PFSK-1 (cell line): Measurements from ENCODE around the gene CELF1.

ENCODE experiments used
- FOXP2 ChIP-seq: optimal IDR thresholded peaks from 2 replicates; pipeline ENCODE3; 2011; ENCODE audit warnings: borderline replicate concordance, control low read depth, inconsistent platforms; ENCODE audit not compliant: insufficient read depth; ENCODE audit errors: extremely low read length, extremely low read depth
- POLR2AphosphoS5 ChIP-seq: IDR thresholded peaks from 2 replicates; pipeline ENCODE4 v1.6.1; 2012; ENCODE audit warnings: low read depth, mild to moderate bottlenecking, control low read depth, low read length, moderate library complexity
- SIN3A ChIP-seq: IDR thresholded peaks from 2 replicates; pipeline ENCODE4 v1.6.1; 2012; ENCODE audit warnings: mild to moderate bottlenecking, low read length, moderate library complexity, borderline replicate concordance; ENCODE audit not compliant: insufficient read depth
- TAF1 ChIP-seq: IDR thresholded peaks from 2 replicates; pipeline ENCODE4 v1.6.1; 2012; ENCODE audit warnings: low read length, control low read depth, borderline replicate concordance; ENCODE audit not compliant: insufficient read depth
- TF ChIP-seq, protein P1 (sequence below), 2 experiments: IDR thresholded peaks; 2 replicates each; pipeline versions ENCODE4 v1.6.1 to v1.8.0; 2011 to 2012; ENCODE audit warnings: low read depth in 2 of 2, low read length in 2 of 2, control low read depth in 1 of 2, inconsistent platforms in 1 of 2, mild to moderate bottlenecking in 1 of 2, moderate library complexity in 1 of 2; ENCODE audit not compliant: insufficient read depth in 1 of 2

CELF1 gene

DNA sequence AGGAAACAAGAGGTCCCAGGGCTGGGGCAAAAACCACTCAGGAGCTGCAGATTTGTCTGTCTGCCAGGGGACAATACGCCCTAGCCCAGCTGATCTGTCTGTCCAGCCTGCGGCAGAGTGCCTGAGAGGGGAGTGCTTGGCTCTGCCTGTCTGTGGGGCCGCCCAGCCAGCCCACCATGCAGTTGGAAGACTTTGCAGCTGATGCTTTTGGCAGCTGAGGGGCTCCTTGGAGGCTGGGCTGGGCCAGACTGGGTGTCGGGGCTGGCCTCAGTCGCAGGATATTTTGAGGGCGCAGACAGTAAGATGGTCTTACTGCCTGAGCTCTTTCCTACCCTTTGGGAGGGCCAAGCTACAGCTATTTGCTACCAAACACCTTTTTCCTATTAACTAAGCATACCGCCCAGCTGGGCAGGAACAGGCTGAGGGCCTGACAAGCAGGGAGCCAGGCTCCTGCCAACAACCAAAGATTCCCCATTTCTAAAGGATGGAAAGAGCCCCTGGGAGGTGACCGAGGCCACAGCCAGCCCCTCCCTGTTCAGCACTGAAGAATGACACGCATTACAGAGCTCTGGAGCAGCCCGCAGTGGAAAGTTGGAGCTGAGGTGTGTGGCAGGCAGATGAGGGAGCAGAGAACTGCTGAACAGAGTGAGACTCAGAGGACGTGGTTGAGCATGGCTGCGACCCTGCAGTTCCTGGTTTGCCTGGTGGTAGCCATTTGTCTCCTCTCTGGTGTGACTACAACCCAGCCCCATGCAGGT, 33.3 kb upstream of the CELF1 start, which contains the start of gene FAM180B:
Gene FAM180B (plus strand): TSS at position 581 of the 758 bp plus-strand sequence. CDS start 91 bp downstream, at position 672.
- TF ChIP-seq POLR2AphosphoS5, result no peak
- TF ChIP-seq, protein P1, sequence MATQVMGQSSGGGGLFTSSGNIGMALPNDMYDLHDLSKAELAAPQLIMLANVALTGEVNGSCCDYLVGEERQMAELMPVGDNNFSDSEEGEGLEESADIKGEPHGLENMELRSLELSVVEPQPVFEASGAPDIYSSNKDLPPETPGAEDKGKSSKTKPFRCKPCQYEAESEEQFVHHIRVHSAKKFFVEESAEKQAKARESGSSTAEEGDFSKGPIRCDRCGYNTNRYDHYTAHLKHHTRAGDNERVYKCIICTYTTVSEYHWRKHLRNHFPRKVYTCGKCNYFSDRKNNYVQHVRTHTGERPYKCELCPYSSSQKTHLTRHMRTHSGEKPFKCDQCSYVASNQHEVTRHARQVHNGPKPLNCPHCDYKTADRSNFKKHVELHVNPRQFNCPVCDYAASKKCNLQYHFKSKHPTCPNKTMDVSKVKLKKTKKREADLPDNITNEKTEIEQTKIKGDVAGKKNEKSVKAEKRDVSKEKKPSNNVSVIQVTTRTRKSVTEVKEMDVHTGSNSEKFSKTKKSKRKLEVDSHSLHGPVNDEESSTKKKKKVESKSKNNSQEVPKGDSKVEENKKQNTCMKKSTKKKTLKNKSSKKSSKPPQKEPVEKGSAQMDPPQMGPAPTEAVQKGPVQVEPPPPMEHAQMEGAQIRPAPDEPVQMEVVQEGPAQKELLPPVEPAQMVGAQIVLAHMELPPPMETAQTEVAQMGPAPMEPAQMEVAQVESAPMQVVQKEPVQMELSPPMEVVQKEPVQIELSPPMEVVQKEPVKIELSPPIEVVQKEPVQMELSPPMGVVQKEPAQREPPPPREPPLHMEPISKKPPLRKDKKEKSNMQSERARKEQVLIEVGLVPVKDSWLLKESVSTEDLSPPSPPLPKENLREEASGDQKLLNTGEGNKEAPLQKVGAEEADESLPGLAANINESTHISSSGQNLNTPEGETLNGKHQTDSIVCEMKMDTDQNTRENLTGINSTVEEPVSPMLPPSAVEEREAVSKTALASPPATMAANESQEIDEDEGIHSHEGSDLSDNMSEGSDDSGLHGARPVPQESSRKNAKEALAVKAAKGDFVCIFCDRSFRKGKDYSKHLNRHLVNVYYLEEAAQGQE (IDR thresholded peaks at IDR 0.05; ENCODE audit: insufficient read depth in 1 of 2, low read depth in 2 of 2, low read length in 2 of 2), result no peak
- no peak for TF ChIP-seq SIN3A
- TF ChIP-seq FOXP2, result no peak
- no peak for TF ChIP-seq TAF1

DNA sequence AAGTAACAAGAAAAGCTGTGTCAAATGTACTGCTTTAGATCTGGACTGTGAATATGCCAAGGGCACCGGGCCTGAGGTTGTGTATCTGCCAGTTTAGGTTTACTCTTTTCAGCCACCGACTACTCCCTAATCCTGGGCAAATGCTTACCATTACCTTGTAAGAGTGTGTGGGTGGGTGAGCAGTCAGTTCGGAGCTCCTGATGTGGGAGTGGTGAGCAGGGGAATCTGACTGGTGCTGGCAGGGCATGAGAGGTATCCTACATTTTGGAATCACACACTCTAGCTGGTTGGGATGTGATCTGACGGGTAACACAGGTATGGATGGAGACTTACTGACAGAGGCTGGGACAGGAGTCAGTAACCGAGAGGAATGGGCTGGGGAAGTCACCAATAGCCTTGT, 30.9 kb upstream of the CELF1 start:
- no peak for TF ChIP-seq POLR2AphosphoS5
- TF ChIP-seq TAF1, result no peak
- TF ChIP-seq FOXP2, result no peak
- TF ChIP-seq, protein P1 (IDR thresholded peaks at IDR 0.05; ENCODE audit: insufficient read depth in 1 of 2, low read depth in 2 of 2, low read length in 2 of 2), result no peak

DNA sequence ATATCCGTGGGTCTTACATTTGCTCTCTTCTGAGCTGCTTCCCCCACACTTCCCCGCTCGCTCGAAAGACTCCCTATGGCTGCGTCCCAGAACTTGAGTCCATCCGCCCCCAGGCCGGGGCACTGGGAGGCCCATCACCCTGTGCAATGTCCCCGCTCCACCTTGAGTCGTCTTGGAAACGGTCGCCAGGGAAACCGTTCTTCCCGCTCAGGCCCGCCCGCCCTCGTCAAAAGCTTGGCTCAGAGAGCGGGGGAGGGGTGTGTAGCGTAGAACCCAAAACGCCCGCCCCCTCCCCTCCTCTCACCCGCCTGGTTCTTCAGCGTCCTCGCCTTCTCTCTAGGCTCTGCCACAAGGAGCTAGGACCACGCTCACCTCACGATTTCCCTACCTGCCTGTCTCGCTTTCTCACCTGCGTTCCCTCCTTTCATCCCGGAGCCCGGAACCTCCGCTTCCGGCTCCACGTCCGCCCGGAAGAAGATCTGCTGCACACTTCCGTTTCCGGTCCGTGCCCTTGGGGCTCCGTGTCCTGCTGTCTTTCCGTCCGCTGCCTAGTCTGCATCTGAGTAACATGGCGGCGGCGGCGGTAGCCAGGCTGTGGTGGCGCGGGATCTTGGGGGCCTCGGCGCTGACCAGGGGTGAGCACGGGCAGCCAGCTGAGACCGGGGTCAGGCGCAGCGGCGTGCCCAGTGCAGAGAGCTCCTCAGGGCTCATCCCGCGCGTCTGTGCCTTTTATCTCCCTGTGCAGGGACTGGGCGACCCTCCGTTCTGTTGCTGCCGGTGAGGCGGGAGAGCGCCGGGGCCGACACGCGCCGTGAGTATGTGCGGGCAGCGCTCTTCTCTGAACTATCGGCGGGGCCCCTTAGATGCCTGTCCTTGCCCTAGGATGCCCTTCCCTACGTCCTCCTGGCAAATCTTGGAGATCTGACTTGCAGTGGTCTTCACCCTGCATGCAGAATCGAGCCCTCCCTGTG, 25.9 kb upstream of the CELF1 start, which contains the start of the genes KBTBD4 and NDUFS3:
Gene KBTBD4 (minus strand): TSS at position 447 of the 971 bp plus-strand sequence. CDS start 19 bp downstream, at position 428.
Gene NDUFS3 (plus strand): TSS at position 551 of the 971 bp plus-strand sequence. CDS start 18 bp downstream, at position 569.
- peak; percentile 94 for TF ChIP-seq POLR2AphosphoS5
- TF ChIP-seq TAF1, result peak; percentile 98
- TF ChIP-seq, protein P1 (IDR thresholded peaks at IDR 0.05; ENCODE audit: insufficient read depth in 1 of 2, low read depth in 2 of 2, low read length in 2 of 2), result peak in 1 of 2 experiments; percentile 76; a peak in 3 of 4 replicates
- TF ChIP-seq SIN3A, result peak; percentile 85; the same call in 1 of the 2 replicates
- peak; percentile 96 for TF ChIP-seq FOXP2

DNA sequence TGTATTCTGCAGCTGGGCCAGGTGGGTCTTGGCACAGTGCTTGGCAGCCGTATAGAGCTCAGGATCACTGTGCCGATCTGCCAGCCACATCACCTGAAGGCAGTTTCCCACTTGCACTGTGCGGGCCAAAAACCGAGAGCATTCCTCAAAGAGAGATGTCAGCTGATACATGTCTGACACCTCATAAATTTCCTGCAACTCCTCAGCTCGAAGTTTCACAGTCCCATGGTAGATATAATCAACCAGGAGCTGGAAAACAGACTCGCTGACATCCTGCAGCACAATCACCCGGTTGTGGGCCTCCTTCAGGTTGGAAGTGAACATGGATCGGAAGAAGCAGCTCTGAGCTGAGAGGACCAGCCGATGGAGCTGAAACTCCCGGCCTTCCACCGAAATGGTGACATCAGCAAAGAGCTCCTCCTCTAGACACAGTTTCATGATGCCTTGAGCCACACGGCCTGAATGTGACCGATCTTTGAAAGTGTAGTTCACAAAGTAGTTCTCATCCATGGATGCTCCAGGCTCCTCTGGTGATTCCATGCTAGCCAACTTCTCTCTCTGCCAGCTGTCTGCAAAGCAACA, 24.6 kb upstream of the CELF1 start:
- TF ChIP-seq FOXP2 (no peak), TAF1 (no peak), POLR2AphosphoS5 (no peak), SIN3A (no peak)
- TF ChIP-seq, protein P1 (IDR thresholded peaks at IDR 0.05; ENCODE audit: insufficient read depth in 1 of 2, low read depth in 2 of 2, low read length in 2 of 2), result no peak
